RCC 7860 (cell line): ENCODE data around the gene PGAP1.

Experiments used
- DNase-seq: peaks from one replicate; pipeline ENCODE4 v3.0.0-alpha.2; 2015; ENCODE audit warnings: low spot score
- FAIRE-seq: peaks from 2 replicates; lab custom pipeline; 2012; peaks lifted over from hg19 to GRCh38; lab: Jason Lieb, UNC

The PGAP1 gene

GRCh38 chr2:196899976-196900375 lies 26.5 kb downstream of the PGAP1 start:
- FAIRE-seq = no peak
- no peak for DNase-seq

GRCh38 chr2:196891136-196891535 lies 35.4 kb downstream of the PGAP1 start:
- FAIRE-seq (no peak), DNase-seq (no peak)

DNA sequence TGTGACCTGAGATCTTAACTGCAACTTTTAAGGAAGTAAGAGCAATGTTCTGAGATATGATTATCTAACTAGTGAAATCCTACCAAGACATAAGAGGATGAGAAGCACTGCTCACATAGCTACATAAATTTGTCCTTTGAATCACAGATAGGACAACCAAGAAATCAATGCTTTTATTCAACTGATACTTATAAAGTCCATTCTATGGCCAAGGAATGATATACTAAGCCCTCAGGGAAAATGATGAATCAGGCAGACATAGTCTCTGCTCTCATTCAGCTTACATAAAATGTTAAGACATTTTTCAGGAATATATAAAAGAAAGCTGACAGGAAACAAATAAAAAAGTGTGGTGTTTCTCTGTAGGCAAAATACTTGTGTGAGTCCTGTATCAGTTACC lies 39.1 kb downstream of the PGAP1 start:
- no peak for FAIRE-seq
- no peak for DNase-seq

DNA sequence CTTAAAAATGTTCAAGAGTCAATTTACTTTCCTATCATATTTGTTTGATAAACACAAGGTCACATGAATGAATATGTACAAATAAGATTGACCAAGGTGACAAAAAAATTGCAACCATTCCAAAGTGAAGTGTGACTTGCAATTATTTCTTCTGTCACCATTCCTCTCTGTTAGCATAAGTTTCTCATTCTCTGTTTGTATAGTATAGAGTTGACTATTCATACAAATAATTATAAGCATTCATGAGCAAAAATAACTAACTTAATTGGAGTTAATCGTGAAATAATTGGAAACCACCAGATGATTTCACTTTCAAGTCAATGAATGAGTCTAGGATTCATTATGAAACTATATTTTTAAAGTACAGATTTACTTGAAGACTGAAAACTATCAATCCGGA lies 42.1 kb downstream of the PGAP1 start:
- no peak for FAIRE-seq
- no peak for DNase-seq

- DNase-seq (no peak), FAIRE-seq (no peak)
Measured at GRCh38 chr2:196876364-196876763, 50.1 kb downstream of the PGAP1 start.

DNA sequence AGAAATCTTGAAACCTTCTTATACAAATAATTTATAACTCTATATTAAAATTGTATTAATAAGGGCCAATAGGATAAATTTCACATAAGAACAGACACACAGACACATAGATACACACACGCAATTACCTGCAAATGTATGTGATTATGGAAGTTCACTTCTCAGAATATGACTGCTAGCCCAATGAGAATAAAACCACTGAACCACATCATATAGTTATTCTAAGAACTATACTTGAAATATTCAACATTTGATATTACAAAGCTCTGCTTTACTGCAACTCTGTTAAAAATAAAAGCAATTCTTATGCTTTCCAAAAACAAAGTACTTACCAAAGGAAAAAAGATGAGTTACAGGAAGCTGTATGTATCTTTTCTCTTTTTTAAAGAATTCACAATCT lies 51.1 kb downstream of the PGAP1 start:
- DNase-seq (no peak), FAIRE-seq (no peak)

DNA sequence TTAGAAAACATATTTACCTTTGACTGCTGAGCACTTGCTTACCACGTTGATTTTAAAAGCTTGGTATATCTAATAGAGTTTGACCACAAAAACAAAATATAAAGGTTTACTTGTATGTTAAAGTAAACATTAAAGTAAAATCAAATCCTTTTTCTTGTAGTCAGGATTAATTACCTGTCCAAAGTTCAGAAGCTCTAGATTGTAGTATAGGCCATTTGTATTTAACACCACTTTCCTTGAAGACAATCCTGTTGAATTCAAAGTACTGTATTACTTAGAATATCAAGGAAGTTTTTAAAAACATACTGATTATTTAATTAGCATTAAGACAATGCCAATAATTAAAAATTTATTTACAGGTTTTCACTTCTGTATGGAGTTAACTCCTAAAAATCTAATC lies 53.0 kb downstream of the PGAP1 start:
- DNase-seq (no peak), FAIRE-seq (no peak)

DNA sequence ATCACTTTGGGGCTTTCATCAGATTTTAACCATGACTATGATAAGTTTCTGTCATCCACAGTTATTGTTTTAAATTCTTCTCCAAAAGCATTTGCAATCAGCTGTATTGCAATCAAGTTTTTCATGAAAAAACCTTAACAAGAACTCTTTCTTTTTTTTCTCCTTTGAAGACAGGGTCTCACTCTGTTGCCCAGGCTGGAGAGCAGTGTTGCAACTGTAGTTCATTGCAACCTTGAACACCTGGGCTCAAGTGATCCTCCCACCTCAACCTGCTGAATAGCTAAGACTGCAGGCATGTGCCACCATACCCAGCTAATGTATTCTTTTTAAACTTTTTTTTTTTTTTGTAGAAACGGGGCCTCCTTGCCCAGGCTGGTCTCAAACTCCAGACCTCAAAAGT lies 71.9 kb downstream of the PGAP1 start:
- no peak for DNase-seq
- FAIRE-seq = no peak

GRCh38 chr2:196853301-196854087 lies 73.0 kb downstream of the PGAP1 start:
- no peak for FAIRE-seq
- DNase-seq = no peak

DNA sequence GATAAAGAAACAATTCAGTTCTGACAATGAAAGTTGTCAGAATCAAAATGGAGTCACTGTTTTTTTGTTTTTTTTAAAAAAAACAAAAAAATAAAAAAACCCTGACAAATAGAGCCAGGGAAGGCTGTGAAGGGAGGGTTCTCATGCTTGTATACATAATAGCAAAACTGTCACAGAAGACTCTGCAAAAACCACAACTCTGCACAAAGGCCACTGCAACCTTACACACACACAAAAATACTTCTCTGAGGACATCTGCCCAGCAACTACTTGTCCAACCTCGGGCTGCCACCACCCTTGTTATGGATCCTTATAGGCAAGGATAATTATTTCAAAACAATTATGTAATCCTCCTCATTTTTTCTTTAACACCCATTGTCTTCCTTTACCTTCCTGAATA lies 75.4 kb downstream of the PGAP1 start:
- no peak for FAIRE-seq
- no peak for DNase-seq

DNA sequence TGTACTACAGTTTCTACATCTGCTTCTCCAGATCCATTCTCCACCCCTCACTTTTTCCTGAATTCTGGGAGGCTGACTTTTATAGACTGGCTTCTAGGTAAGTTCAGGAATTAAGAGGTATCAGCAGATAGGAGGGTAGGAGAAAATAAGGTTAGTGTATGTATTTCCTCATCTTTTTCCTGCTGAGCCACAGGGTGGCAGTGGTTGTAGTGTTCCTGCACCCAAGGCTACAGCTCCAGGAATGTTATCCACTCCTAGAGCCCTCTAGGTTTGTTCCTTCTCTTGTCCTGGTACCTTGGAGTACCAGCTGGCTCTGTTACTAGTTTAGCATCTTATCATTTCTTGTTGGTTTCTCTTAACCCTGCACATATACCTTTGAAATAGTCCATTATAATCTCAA lies 76.6 kb downstream of the PGAP1 start:
- DNase-seq = peak; percentile 17
- no peak for FAIRE-seq

- FAIRE-seq = no peak
Measured at GRCh38 chr2:196846295-196846694, 80.2 kb downstream of the PGAP1 start.

GRCh38 chr2:196845371-196845770 lies 81.1 kb downstream of the PGAP1 start:
- DNase-seq = no peak
- no peak for FAIRE-seq

More at GRCh38 chr2:196846295-196846694, 80.2 kb downstream of the PGAP1 start:
- DNase-seq = no peak

- no peak for FAIRE-seq
- DNase-seq = no peak
Measured at GRCh38 chr2:196840171-196840570, 86.3 kb downstream of the PGAP1 start.

DNA sequence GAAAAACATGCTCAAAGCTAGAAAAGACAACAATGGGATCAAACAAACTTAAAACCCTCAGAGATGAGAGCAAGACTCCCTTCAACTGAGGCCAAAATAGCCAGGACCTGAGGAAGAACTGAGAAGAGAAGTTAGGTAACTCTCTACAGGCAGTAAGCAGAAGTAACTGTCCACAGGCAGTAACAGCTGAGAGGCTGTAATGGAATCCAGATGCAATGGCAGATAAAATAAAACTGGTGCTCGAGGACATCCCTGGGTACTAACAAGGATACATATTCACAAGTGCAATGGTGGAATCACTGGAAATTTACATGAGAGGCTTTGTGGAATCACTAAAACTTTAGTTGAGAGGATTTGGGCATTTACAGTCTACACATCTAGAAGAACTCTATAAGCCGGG lies 86.9 kb downstream of the PGAP1 start:
- DNase-seq (no peak), FAIRE-seq (no peak)

DNA sequence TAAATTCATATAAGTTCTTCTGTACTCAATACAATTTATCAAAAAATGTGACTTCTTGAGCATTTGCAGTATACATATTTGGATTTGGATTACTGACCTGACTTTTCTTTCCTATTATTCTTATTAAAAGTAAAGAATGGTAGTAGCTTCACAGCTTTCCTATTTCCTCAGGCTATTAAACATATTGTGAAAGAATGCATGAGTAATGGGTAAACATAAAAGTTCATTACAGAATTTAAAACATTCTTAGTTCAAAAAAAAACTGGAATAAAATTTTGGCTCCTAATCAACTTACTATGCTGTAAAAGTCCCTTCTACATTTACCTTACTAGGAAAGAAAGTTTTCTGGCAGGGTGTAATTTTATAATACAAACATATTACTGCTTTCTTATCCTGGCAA lies 90.1 kb downstream of the PGAP1 start:
- FAIRE-seq (no peak), DNase-seq (no peak)

DNA sequence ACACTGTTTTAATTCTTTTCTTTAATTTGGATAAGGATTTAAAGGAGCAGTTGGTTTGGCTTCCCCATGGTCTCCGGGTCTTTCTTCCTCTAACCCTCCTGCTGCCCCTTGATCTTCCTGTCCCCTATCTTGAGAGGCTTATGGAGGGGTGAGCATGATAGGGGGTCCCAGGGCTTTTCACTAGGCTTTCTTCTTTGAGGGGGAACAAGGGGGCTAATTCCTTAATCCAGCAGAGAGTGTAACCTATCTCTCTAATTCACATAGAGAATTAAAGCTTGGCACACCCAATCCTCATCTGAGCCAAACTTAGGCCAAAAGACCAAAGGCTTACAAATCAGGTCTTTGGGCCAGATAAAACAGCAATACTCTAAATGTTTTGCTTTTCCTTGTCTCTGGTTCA lies 95.8 kb downstream of the PGAP1 start:
- FAIRE-seq (no peak), DNase-seq (no peak)

- no peak for FAIRE-seq
Measured at GRCh38 chr2:196827356-196827755, 99.2 kb downstream of the PGAP1 start.

DNA sequence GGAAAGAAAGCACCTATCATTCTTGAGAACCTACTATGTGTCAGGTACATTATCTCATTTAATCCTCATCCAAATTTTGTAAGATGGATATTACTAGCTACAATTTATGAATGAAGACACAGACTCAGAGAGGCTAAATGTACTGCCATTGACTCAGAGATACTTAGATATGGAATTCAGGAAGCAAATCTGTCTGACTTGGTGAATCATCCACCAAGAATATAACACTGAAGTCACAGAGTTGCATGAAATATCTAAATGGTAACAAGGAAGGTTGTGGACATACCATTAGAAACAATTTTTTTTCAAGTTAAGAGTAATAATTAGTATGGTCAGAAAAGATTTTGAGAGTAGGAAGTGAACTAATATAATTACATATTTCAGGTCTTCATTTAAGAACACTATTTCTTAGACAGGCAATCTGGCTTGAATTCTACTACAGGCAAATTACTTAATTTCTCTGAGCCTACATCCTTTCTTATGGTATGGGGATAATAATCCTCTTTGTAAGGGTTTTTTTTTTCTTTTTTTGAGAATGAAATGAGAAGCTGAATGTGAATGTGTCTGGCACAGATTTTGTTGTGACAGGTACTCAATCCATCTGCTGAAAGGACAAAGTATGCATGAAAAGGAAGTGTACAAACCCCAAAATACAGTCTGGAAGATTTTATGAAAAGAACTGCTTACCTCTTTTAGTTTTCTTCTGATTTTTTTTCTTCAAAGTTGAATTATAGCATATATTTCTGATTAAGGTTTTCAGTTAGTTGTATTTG lies 102.6 kb downstream of the PGAP1 start:
- DNase-seq (peak; percentile 64), FAIRE-seq (peak; percentile 90)

More at GRCh38 chr2:196827356-196827755, 99.2 kb downstream of the PGAP1 start:
- no peak for DNase-seq

DNA sequence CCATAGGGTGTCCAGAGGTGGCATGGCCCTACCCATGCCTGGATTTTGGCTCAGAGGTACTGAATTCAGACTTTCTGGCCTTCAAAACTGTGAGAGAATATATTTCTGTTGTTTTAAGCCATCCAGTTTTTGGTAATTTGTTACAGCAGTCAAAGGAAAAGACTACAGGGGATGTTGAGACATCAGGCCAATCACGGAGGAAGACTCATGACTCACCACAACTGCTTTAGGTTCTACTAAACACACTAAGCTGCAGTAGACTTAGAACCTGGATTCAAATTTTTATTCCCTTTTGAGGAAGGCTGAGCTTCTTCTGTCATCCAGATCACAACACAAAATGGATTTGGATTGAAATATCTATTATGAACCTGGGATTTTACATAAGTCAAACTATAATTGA lies 105.3 kb downstream of the PGAP1 start:
- FAIRE-seq (no peak), DNase-seq (no peak)

DNA sequence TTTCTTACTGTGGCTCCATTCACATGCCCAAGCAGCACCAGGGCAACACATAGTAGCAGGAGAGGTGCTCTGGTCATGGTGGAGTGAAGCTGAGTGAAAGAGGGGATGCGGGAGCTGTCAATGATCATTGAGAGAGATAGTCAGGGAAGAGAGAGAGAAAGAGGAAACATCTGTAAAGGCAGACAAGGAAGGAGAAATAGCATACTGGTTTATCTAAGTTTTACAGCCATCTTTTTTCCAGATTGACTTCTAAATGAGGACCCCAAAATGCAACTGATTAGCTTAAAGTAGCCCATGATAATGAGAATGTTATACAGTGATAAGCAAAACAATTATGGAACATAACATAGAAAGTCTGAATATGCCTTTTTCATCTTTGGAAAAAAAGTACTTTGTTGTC lies 117.2 kb downstream of the PGAP1 start, which contains the start of gene C2orf66:
Gene C2orf66, minus strand, starts transcription at position 96 of the 400 bp plus-strand sequence. Its CDS starts 19 bp downstream, at position 77.
- FAIRE-seq (no peak), DNase-seq (no peak)

DNA sequence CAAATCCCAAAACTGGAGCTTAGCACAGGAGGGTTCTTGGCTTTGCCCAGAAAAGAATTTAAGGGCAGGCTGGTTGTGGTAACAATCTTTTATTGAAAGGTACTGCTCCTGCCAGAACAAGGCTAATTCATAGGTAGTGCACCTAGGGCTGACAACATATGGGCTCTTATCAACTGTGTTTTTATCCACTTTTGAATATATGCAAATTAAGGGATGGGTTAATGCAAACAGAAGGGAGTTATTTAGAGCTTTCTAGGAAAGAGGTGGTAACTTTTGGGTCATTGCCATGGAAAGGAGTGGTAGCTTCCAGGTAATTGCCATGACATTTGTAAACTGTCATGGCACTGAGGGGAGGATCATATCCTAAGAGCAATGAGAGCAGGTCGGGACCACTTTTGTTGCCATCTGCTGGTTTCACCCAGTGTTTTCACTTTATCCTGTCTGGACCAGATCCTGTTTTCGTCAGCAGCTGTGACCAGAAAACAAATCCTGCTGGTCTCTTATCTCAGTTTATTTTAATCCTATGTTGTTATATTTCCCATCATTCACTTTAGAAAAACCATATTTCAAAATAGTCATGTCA lies 118.3 kb downstream of the PGAP1 start:
- DNase-seq (no peak), FAIRE-seq (no peak)
